Fibroblast of mammary gland (primary cell): ENCODE data around the gene MX1.

Experiments
- DNase-seq: peaks from one replicate; pipeline ENCODE4 v3.0.0-alpha.2; 2010; ENCODE audit warnings: low read depth
- H3K4me3 ChIP-seq: 2 replicates; pipeline ENCODE4 v1.5.1; 2011; ENCODE audit warnings: low read depth, mild to moderate bottlenecking, low read length, moderate library complexity; ENCODE audit not compliant: control insufficient read depth
- CTCF ChIP-seq: conservative IDR thresholded peaks from 2 replicates; pipeline ENCODE4 v1.5.1; 2011; ENCODE audit warnings: low read depth, low read length, inconsistent platforms; ENCODE audit not compliant: control insufficient read depth, insufficient read depth

The MX1 gene

GRCh38 chr21:41481191-41481590, 55.2 kb downstream of the MX1 start:
- TF ChIP-seq CTCF, result no peak

GRCh38 chr21:41482301-41482700, 56.3 kb downstream of the MX1 start:
- no peak overlapping the region for H3K4me3 ChIP-seq
- TF ChIP-seq CTCF, result no peak
- DNase-seq, result peak; percentile 70

More at GRCh38 chr21:41481191-41481590, 55.2 kb downstream of the MX1 start:
- H3K4me3 ChIP-seq, result no peak overlapping the region
- peak; percentile 58 for DNase-seq

GRCh38 chr21:41482980-41483379, 56.9 kb downstream of the MX1 start:
- no peak for DNase-seq
- H3K4me3 ChIP-seq, result no peak overlapping the region
- TF ChIP-seq CTCF, result no peak

- no peak for TF ChIP-seq CTCF
- no peak overlapping the region for H3K4me3 ChIP-seq
- DNase-seq, result no peak
These were observed 57.4 kb downstream of the MX1 start for GRCh38 chr21:41483415-41483814.

- no peak for TF ChIP-seq CTCF
These were observed 57.9 kb downstream of the MX1 start for GRCh38 chr21:41483973-41484372.

GRCh38 chr21:41487082-41487481, 61.0 kb downstream of the MX1 start:
- peak; percentile 16 for DNase-seq
- TF ChIP-seq CTCF, result no peak

More at GRCh38 chr21:41483973-41484372, 57.9 kb downstream of the MX1 start:
- no peak for DNase-seq
- no peak overlapping the region for H3K4me3 ChIP-seq

GRCh38 chr21:41488080-41488479, 62.0 kb downstream of the MX1 start:
- no peak for TF ChIP-seq CTCF
- DNase-seq, result no peak
- H3K4me3 ChIP-seq, result no peak overlapping the region

More at GRCh38 chr21:41487082-41487481, 61.0 kb downstream of the MX1 start:
- H3K4me3 ChIP-seq, result no peak overlapping the region
